ENCODE measurements around the gene CHRNE.

CHRNE gene

GRCh38 chr17:4887581-4887980, 15.3 kb downstream of the CHRNE start:
- no peaks in the 10 kb centered on the region for H3K9me3 ChIP-seq (ENCODE audit: control insufficient read depth, insufficient read depth, low read length)
- no peaks in the 10 kb centered on the region for H3K79me2 ChIP-seq (ENCODE audit: control insufficient read depth, low read length)
- peaks cover 39% of the 10 kb centered on the region for H3K36me3 ChIP-seq (ENCODE audit: control insufficient read depth, low read length)
- H4K20me1 ChIP-seq (ENCODE audit: control insufficient read depth, insufficient read depth, low read depth, low read length) = no peaks in the 10 kb centered on the region
- H3K27ac ChIP-seq (ENCODE audit: low read depth, low read length) = no peak overlapping the region
- no peak overlapping the region for H3K4me3 ChIP-seq (ENCODE audit: low read length)
- H3K27me3 ChIP-seq (ENCODE audit: control insufficient read depth, low read length) = no peaks in the 10 kb centered on the region
- no peak overlapping the region for H3K4me2 ChIP-seq (ENCODE audit: low read length)
- no peaks in the 10 kb centered on the region for H3F3A ChIP-seq (ENCODE audit: control insufficient read depth, insufficient read depth)
- TF ChIP-seq CTCF (IDR thresholded peaks at IDR 0.05; ENCODE audit: low read depth, low read length, poor library complexity, severe bottlenecking) (no peak), EZH2phosphoT487 (IDR thresholded peaks at IDR 0.05; ENCODE audit: borderline replicate concordance, low read length) (no peak)
- no peaks in the 10 kb centered on the region for H3K9me2 ChIP-seq (replicated peaks; ENCODE audit: control insufficient read depth, low read length)
- no peaks in the 10 kb centered on the region for H3K4me1 ChIP-seq (ENCODE audit: control insufficient read depth, low read length)

- Histone ChIP-seq H3K9me2 (replicated peaks; ENCODE audit: control insufficient read depth, low read length) (no peaks in the 10 kb centered on the region), H3K36me3 (ENCODE audit: control insufficient read depth, low read length) (peaks cover 42% of the 10 kb centered on the region), H3K4me3 (ENCODE audit: low read length) (no peak overlapping the region), H4K20me1 (ENCODE audit: control insufficient read depth, insufficient read depth, low read depth, low read length) (0 out of 2 replicates have a peak, but pooled peaks cover under 1% of the 10 kb centered on the region), H3K4me1 (ENCODE audit: control insufficient read depth, low read length) (peaks cover 6% of the 10 kb centered on the region), H3K27me3 (ENCODE audit: control insufficient read depth, low read length) (no peaks in the 10 kb centered on the region), H3K9me3 (ENCODE audit: control insufficient read depth, insufficient read depth, low read length) (no peaks in the 10 kb centered on the region), H3K4me2 (ENCODE audit: low read length) (no peak overlapping the region), H3K79me2 (ENCODE audit: control insufficient read depth, low read length) (no peaks in the 10 kb centered on the region), H3F3A (ENCODE audit: control insufficient read depth, insufficient read depth) (no peaks in the 10 kb centered on the region), H3K27ac (ENCODE audit: low read depth, low read length) (no peak overlapping the region)
- TF ChIP-seq CTCF (IDR thresholded peaks at IDR 0.05; ENCODE audit: low read depth, low read length, poor library complexity, severe bottlenecking) (no peak), EZH2phosphoT487 (IDR thresholded peaks at IDR 0.05; ENCODE audit: borderline replicate concordance, low read length) (no peak)
Observed at GRCh38 chr17:4886830-4887229, 16.1 kb downstream of the CHRNE start.

GRCh38 chr17:4884489-4884888, 18.4 kb downstream of the CHRNE start:
- 0 out of 2 replicates have a peak, but pooled peaks cover 2% of the 10 kb centered on the region for H4K20me1 ChIP-seq (ENCODE audit: control insufficient read depth, insufficient read depth, low read depth, low read length)
- H3K36me3 ChIP-seq (ENCODE audit: control insufficient read depth, low read length) = peaks cover 26% of the 10 kb centered on the region
- H3K79me2 ChIP-seq (ENCODE audit: control insufficient read depth, low read length) = no peaks in the 10 kb centered on the region
- no peaks in the 10 kb centered on the region for H3K27me3 ChIP-seq (ENCODE audit: control insufficient read depth, low read length)
- H3K4me3 ChIP-seq (ENCODE audit: low read length) = no peak overlapping the region
- H3K9me3 ChIP-seq (ENCODE audit: control insufficient read depth, insufficient read depth, low read length) = no peaks in the 10 kb centered on the region
- no peak for TF ChIP-seq EZH2phosphoT487 (IDR thresholded peaks at IDR 0.05; ENCODE audit: borderline replicate concordance, low read length)
- TF ChIP-seq CTCF (IDR thresholded peaks at IDR 0.05; ENCODE audit: low read depth, low read length, poor library complexity, severe bottlenecking) = no peak
- H3F3A ChIP-seq (ENCODE audit: control insufficient read depth, insufficient read depth) = no peaks in the 10 kb centered on the region
- peaks cover 8% of the 10 kb centered on the region for H3K4me1 ChIP-seq (ENCODE audit: control insufficient read depth, low read length)
- H3K9me2 ChIP-seq (replicated peaks; ENCODE audit: control insufficient read depth, low read length) = no peaks in the 10 kb centered on the region
- H3K27ac ChIP-seq (ENCODE audit: low read depth, low read length) = no peak overlapping the region
- H3K4me2 ChIP-seq (ENCODE audit: low read length) = no peak overlapping the region

All from DOHH2 (cell line).